GM23338 (cell line): Measurements from ENCODE around the gene MICAL2.

Source experiments
- CREB1 ChIP-seq: fragments of 250-450 bp; sonication (Bioruptor Pico); IDR thresholded peaks from 2 replicates; pipeline ENCODE4 v1.5.0; 2020; ENCODE audit warnings: low read depth, mild to moderate bottlenecking, moderate library complexity
- EZH2 ChIP-seq: fragments of 200-600 bp; sonication (generic); IDR thresholded peaks from one replicate; pipeline ENCODE4 v1.8.0; 2017; ENCODE audit warnings: antibody characterized with exemption, mild to moderate bottlenecking, low read depth; ENCODE audit not compliant: unreplicated experiment
- EZH2phosphoT487 ChIP-seq: fragments of 200-600 bp; sonication (generic); IDR thresholded peaks from one replicate; pipeline ENCODE4 v1.8.1; 2018; ENCODE audit warnings: antibody characterized with exemption; ENCODE audit not compliant: unreplicated experiment
- JUNB ChIP-seq: IDR thresholded peaks from one replicate; pipeline ENCODE4 v1.6.1; 2016; ENCODE audit warnings: antibody characterized with exemption; ENCODE audit not compliant: unreplicated experiment
- POLR2AphosphoS5 ChIP-seq: IDR thresholded peaks from 2 replicates; pipeline ENCODE4 v1.6.1; 2016; ENCODE audit warnings: antibody characterized with exemption, low read depth
- STAT1 ChIP-seq: IDR thresholded peaks from one replicate; pipeline ENCODE4 v1.6.1; 2016; ENCODE audit warnings: antibody characterized with exemption; ENCODE audit not compliant: unreplicated experiment
- TF ChIP-seq, protein P1 (sequence below), 2 experiments: fragments of 200-600 bp in 1 of 2; sonication (generic) in 1 of 2; conservative IDR thresholded peaks; 2 replicates each; pipeline versions ENCODE4 v1.5.1 to v1.6.1; 2016 to 2017; ENCODE audit warnings: antibody characterized with exemption in 2 of 2, low read depth in 2 of 2, mild to moderate bottlenecking in 2 of 2, moderate library complexity in 1 of 2
- TF ChIP-seq, protein P2 (sequence below): fragments of 250-450 bp; sonication (Bioruptor Pico); IDR thresholded peaks from 2 replicates; pipeline ENCODE4 v1.5.0; 2020; ENCODE audit warnings: mild to moderate bottlenecking, moderate library complexity
- TF ChIP-seq, protein P3 (sequence below): IDR thresholded peaks from one replicate; pipeline ENCODE4 v1.6.1; 2018; ENCODE audit warnings: antibody characterized with exemption; ENCODE audit not compliant: unreplicated experiment

DNA sequence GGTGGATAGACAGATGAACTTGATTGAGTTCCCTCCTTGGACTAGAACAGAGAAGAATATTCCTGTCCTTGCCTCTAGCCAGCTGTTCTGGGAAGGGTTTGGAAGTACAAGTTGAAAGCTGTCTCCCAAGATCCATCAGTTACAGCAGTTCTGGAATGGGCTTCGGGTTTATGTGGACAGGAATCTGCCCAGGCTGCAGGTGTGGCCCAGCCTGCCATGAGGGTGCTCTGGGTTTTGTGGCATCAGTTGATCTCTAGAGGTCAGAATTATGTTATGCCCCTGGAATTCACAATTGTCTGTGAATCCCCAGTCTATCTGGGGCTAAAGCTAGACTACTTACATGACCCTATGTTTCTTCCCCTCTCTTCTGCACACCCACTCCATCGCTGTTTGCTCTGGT is 4.9 kb upstream of the MICAL2 start:
- TF ChIP-seq JUNB = no peak
- TF ChIP-seq, protein P1, sequence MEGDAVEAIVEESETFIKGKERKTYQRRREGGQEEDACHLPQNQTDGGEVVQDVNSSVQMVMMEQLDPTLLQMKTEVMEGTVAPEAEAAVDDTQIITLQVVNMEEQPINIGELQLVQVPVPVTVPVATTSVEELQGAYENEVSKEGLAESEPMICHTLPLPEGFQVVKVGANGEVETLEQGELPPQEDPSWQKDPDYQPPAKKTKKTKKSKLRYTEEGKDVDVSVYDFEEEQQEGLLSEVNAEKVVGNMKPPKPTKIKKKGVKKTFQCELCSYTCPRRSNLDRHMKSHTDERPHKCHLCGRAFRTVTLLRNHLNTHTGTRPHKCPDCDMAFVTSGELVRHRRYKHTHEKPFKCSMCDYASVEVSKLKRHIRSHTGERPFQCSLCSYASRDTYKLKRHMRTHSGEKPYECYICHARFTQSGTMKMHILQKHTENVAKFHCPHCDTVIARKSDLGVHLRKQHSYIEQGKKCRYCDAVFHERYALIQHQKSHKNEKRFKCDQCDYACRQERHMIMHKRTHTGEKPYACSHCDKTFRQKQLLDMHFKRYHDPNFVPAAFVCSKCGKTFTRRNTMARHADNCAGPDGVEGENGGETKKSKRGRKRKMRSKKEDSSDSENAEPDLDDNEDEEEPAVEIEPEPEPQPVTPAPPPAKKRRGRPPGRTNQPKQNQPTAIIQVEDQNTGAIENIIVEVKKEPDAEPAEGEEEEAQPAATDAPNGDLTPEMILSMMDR (conservative IDR thresholded peaks at IDR 0.05; ENCODE audit: low read depth in 2 of 2) = no peak
- TF ChIP-seq, protein P2, sequence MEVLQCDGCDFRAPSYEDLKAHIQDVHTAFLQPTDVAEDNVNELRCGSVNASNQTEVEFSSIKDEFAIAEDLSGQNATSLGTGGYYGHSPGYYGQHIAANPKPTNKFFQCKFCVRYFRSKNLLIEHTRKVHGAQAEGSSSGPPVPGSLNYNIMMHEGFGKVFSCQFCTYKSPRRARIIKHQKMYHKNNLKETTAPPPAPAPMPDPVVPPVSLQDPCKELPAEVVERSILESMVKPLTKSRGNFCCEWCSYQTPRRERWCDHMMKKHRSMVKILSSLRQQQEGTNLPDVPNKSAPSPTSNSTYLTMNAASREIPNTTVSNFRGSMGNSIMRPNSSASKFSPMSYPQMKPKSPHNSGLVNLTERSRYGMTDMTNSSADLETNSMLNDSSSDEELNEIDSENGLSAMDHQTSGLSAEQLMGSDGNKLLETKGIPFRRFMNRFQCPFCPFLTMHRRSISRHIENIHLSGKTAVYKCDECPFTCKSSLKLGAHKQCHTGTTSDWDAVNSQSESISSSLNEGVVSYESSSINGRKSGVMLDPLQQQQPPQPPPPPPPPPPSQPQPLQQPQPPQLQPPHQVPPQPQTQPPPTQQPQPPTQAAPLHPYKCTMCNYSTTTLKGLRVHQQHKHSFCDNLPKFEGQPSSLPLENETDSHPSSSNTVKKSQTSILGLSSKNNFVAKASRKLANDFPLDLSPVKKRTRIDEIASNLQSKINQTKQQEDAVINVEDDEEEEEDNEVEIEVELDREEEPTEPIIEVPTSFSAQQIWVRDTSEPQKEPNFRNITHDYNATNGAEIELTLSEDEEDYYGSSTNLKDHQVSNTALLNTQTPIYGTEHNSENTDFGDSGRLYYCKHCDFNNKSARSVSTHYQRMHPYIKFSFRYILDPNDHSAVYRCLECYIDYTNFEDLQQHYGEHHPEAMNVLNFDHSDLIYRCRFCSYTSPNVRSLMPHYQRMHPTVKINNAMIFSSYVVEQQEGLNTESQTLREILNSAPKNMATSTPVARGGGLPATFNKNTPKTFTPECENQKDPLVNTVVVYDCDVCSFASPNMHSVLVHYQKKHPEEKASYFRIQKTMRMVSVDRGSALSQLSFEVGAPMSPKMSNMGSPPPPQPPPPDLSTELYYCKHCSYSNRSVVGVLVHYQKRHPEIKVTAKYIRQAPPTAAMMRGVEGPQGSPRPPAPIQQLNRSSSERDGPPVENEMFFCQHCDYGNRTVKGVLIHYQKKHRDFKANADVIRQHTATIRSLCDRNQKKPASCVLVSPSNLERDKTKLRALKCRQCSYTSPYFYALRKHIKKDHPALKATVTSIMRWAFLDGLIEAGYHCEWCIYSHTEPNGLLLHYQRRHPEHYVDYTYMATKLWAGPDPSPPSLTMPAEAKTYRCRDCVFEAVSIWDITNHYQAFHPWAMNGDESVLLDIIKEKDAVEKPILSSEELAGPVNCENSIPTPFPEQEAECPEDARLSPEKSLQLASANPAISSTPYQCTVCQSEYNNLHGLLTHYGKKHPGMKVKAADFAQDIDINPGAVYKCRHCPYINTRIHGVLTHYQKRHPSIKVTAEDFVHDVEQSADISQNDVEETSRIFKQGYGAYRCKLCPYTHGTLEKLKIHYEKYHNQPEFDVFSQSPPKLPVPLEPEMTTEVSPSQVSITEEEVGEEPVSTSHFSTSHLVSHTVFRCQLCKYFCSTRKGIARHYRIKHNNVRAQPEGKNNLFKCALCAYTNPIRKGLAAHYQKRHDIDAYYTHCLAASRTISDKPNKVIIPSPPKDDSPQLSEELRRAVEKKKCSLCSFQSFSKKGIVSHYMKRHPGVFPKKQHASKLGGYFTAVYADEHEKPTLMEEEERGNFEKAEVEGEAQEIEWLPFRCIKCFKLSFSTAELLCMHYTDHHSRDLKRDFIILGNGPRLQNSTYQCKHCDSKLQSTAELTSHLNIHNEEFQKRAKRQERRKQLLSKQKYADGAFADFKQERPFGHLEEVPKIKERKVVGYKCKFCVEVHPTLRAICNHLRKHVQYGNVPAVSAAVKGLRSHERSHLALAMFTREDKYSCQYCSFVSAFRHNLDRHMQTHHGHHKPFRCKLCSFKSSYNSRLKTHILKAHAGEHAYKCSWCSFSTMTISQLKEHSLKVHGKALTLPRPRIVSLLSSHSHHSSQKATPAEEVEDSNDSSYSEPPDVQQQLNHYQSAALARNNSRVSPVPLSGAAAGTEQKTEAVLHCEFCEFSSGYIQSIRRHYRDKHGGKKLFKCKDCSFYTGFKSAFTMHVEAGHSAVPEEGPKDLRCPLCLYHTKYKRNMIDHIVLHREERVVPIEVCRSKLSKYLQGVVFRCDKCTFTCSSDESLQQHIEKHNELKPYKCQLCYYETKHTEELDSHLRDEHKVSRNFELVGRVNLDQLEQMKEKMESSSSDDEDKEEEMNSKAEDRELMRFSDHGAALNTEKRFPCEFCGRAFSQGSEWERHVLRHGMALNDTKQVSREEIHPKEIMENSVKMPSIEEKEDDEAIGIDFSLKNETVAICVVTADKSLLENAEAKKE (CRISPR knock-in tag) = no peak
- TF ChIP-seq EZH2 = no peak
- TF ChIP-seq POLR2AphosphoS5 = no peak
- TF ChIP-seq EZH2phosphoT487 = no peak
- no peak for TF ChIP-seq CREB1 (CRISPR knock-in tag)
- TF ChIP-seq, protein P3, sequence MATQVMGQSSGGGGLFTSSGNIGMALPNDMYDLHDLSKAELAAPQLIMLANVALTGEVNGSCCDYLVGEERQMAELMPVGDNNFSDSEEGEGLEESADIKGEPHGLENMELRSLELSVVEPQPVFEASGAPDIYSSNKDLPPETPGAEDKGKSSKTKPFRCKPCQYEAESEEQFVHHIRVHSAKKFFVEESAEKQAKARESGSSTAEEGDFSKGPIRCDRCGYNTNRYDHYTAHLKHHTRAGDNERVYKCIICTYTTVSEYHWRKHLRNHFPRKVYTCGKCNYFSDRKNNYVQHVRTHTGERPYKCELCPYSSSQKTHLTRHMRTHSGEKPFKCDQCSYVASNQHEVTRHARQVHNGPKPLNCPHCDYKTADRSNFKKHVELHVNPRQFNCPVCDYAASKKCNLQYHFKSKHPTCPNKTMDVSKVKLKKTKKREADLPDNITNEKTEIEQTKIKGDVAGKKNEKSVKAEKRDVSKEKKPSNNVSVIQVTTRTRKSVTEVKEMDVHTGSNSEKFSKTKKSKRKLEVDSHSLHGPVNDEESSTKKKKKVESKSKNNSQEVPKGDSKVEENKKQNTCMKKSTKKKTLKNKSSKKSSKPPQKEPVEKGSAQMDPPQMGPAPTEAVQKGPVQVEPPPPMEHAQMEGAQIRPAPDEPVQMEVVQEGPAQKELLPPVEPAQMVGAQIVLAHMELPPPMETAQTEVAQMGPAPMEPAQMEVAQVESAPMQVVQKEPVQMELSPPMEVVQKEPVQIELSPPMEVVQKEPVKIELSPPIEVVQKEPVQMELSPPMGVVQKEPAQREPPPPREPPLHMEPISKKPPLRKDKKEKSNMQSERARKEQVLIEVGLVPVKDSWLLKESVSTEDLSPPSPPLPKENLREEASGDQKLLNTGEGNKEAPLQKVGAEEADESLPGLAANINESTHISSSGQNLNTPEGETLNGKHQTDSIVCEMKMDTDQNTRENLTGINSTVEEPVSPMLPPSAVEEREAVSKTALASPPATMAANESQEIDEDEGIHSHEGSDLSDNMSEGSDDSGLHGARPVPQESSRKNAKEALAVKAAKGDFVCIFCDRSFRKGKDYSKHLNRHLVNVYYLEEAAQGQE = no peak
- no peak for TF ChIP-seq STAT1
